GM23338 (cell line): ENCODE results near the gene FRMD3. TPM values are rescaled to one million over a fixed set of nuclear protein-coding genes. Genes with fewer than 3 reads are reported as not detected.

Experiments
- ATAC-seq: fragments of 200-7000 bp; cut with Tn5 transposase; 3 replicates; pipeline ENCODE4 v1.9.1; 2020
- DNase-seq: peaks from one replicate; pipeline ENCODE4 v3.0.0-alpha.2; 2015; ENCODE audit warnings: low spot score
- H2AFZ ChIP-seq: fragments of 200-600 bp; sonication (generic); 2 replicates; pipeline ENCODE4 v1.8.0; 2016; ENCODE audit warnings: antibody characterized with exemption, mild to moderate bottlenecking, moderate library complexity
- H3F3A ChIP-seq: fragments of 200-600 bp; sonication (generic); replicated peaks from 2 replicates; pipeline ENCODE4 v1.8.0; 2017; ENCODE audit warnings: antibody characterized with exemption, mixed run types, low read depth
- H3K27ac ChIP-seq: fragments of 200-600 bp; sonication (generic); 2 replicates; pipeline ENCODE4 v1.6.1; 2016; ENCODE audit warnings: low read depth
- H3K27me3 ChIP-seq: fragments of 200-600 bp; sonication (generic); 2 replicates; pipeline ENCODE4 v1.8.0; 2016; ENCODE audit warnings: mild to moderate bottlenecking, mixed run types, moderate library complexity; ENCODE audit not compliant: insufficient read depth
- H3K36me3 ChIP-seq: fragments of 200-600 bp; sonication (generic); 2 replicates; pipeline ENCODE4 v1.8.0; 2016; ENCODE audit warnings: mild to moderate bottlenecking; ENCODE audit not compliant: insufficient read depth
- H3K4me1 ChIP-seq: fragments of 200-600 bp; sonication (generic); 2 replicates; pipeline ENCODE4 v1.8.0; 2016; ENCODE audit warnings: mild to moderate bottlenecking, moderate library complexity; ENCODE audit not compliant: insufficient read depth
- H3K4me2 ChIP-seq: fragments of 200-600 bp; sonication (generic); 2 replicates; pipeline ENCODE4 v1.7.1; 2017; ENCODE audit warnings: mixed run types
- H3K4me3 ChIP-seq: fragments of 200-600 bp; sonication (generic); 2 replicates; pipeline ENCODE4 v1.6.1; 2016; ENCODE audit warnings: mixed run types
- H3K79me2 ChIP-seq: fragments of 200-600 bp; sonication (generic); replicated peaks from 2 replicates; pipeline ENCODE4 v1.8.0; 2017; ENCODE audit warnings: mild to moderate bottlenecking; ENCODE audit not compliant: insufficient read depth
- H3K9me2 ChIP-seq: fragments of 200-600 bp; sonication (generic); 2 replicates; pipeline ENCODE4 v1.8.0; 2017; ENCODE audit not compliant: insufficient read depth
- H4K20me1 ChIP-seq: fragments of 200-600 bp; sonication (generic); replicated peaks from 2 replicates; pipeline ENCODE4 v1.8.0; 2017; ENCODE audit warnings: mild to moderate bottlenecking; ENCODE audit not compliant: insufficient read depth
- H3K27ac Mint-ChIP-seq: 2 replicates; pipeline ENCODE4 v1.8.0; 2020; ENCODE audit warnings: inconsistent platforms, mild to moderate bottlenecking, moderate library complexity, mixed read lengths
- H3K27me3 Mint-ChIP-seq: 3 replicates; pipeline ENCODE4 v1.8.0; 2022; ENCODE audit warnings: low read depth, mild to moderate bottlenecking, moderate library complexity, mixed read lengths, inconsistent platforms; ENCODE audit not compliant: insufficient read depth, poor library complexity
- H3K36me3 Mint-ChIP-seq: 3 replicates; pipeline ENCODE4 v1.8.0; 2021; ENCODE audit warnings: low read depth, mild to moderate bottlenecking, inconsistent platforms, moderate library complexity, mixed read lengths
- H3K4me1 Mint-ChIP-seq: 3 replicates; pipeline ENCODE4 v1.8.0; 2020; ENCODE audit warnings: mild to moderate bottlenecking, inconsistent platforms, mixed read lengths
- H3K4me3 Mint-ChIP-seq: 3 replicates; pipeline ENCODE4 v1.8.0; 2021; ENCODE audit warnings: moderate library complexity, mild to moderate bottlenecking, inconsistent platforms, mixed read lengths
- H3K9me3 Mint-ChIP-seq: 3 replicates; pipeline ENCODE4 v1.8.0; 2020; ENCODE audit warnings: moderate library complexity, mild to moderate bottlenecking, inconsistent platforms, mixed read lengths
- CREB1 ChIP-seq: fragments of 250-450 bp; sonication (Bioruptor Pico); IDR thresholded peaks from 2 replicates; pipeline ENCODE4 v1.5.0; 2020; ENCODE audit warnings: low read depth, mild to moderate bottlenecking, moderate library complexity
- CTCF ChIP-seq, 2 experiments: fragments of 200-600 bp in 1 of 2; sonication (generic) in 1 of 2; conservative IDR thresholded peaks; 2 replicates each; pipeline versions ENCODE4 v1.5.1 to v1.6.1; 2016 to 2017; ENCODE audit warnings: antibody characterized with exemption in 2 of 2, low read depth in 2 of 2, mild to moderate bottlenecking in 2 of 2, moderate library complexity in 1 of 2
- ETS1 ChIP-seq: IDR thresholded peaks from 2 replicates; pipeline ENCODE4 v1.6.1; 2016; ENCODE audit warnings: antibody characterized with exemption
- EZH2 ChIP-seq: fragments of 200-600 bp; sonication (generic); IDR thresholded peaks from one replicate; pipeline ENCODE4 v1.8.0; 2017; ENCODE audit warnings: antibody characterized with exemption, mild to moderate bottlenecking, low read depth; ENCODE audit not compliant: unreplicated experiment
- EZH2phosphoT487 ChIP-seq: fragments of 200-600 bp; sonication (generic); IDR thresholded peaks from one replicate; pipeline ENCODE4 v1.8.1; 2018; ENCODE audit warnings: antibody characterized with exemption; ENCODE audit not compliant: unreplicated experiment
- JUNB ChIP-seq: IDR thresholded peaks from one replicate; pipeline ENCODE4 v1.6.1; 2016; ENCODE audit warnings: antibody characterized with exemption; ENCODE audit not compliant: unreplicated experiment
- NANOG ChIP-seq: IDR thresholded peaks from 2 replicates; pipeline ENCODE4 v1.6.1; 2016; ENCODE audit warnings: antibody characterized with exemption, borderline replicate concordance
- POLR2AphosphoS5 ChIP-seq: IDR thresholded peaks from 2 replicates; pipeline ENCODE4 v1.6.1; 2016; ENCODE audit warnings: antibody characterized with exemption, low read depth
- REST ChIP-seq: IDR thresholded peaks from one replicate; pipeline ENCODE4 v1.6.1; 2018; ENCODE audit warnings: antibody characterized with exemption; ENCODE audit not compliant: unreplicated experiment
- STAT1 ChIP-seq: IDR thresholded peaks from one replicate; pipeline ENCODE4 v1.6.1; 2016; ENCODE audit warnings: antibody characterized with exemption; ENCODE audit not compliant: unreplicated experiment
- ZNF114 ChIP-seq: fragments of 250-450 bp; sonication (Bioruptor Pico); IDR thresholded peaks from 2 replicates; pipeline ENCODE4 v1.5.0; 2020; ENCODE audit warnings: mild to moderate bottlenecking, moderate library complexity
- ZNF331 ChIP-seq: fragments of 250-450 bp; sonication (Bioruptor Pico); IDR thresholded peaks from 2 replicates; pipeline ENCODE4 v1.5.0; 2020; ENCODE audit warnings: low read depth, mild to moderate bottlenecking, moderate library complexity
- ZNF462 ChIP-seq: fragments of 250-450 bp; sonication (Bioruptor Pico); IDR thresholded peaks from 2 replicates; pipeline ENCODE4 v1.5.0; 2020; ENCODE audit warnings: mild to moderate bottlenecking, moderate library complexity
- polyA plus RNA-seq: library from polyadenylated mRNA; unstranded; fragments of >200 nt; fragmentation: Nextera tagmentation; extraction: Ambion mirVana; gene quantifications from 2 replicates; pipeline ENCODE4 v1.2.1, GENCODE V29; 2016
- total RNA-seq: library from RNA; depleted of rRNA; stranded (reverse); fragments of >200 nt; shearing (Covaris generic); gene quantifications from 2 replicates; pipeline ENCODE4 v1.2.3, GENCODE V29; 2014

The FRMD3 gene
- total and polyA plus RNA-seq, 2 experiments from 2014 or later = 0.47 to 1.2 TPM

GRCh38 chr9:83304686-83305085 lies 233.5 kb downstream of the FRMD3 start:
- H3F3A ChIP-seq = no peaks in the 10 kb centered on the region
- TF ChIP-seq ZNF331 (CRISPR knock-in tag) (no peak), EZH2phosphoT487 (no peak), STAT1 (no peak), REST (no peak), CTCF (conservative IDR thresholded peaks at IDR 0.05; ENCODE audit: low read depth in 2 of 2) (no peak), JUNB (no peak), EZH2 (no peak), ZNF114 (CRISPR knock-in tag) (no peak), ETS1 (no peak), CREB1 (CRISPR knock-in tag) (no peak), POLR2AphosphoS5 (no peak), NANOG (no peak), ZNF462 (no peak)
- ATAC-seq = no peak
- H3K4me1 ChIP-seq = no peaks in the 10 kb centered on the region
- H2AFZ ChIP-seq = no peak overlapping the region
- no peak overlapping the region for H3K4me3 ChIP-seq
- H3K9me2 ChIP-seq = 0 out of 2 replicates have a peak, but pooled peaks cover 5% of the 10 kb centered on the region
- H3K27ac Mint-ChIP-seq = no peak overlapping the region
- H3K36me3 Mint-ChIP-seq = no peaks in the 10 kb centered on the region
- no peak overlapping the region for H3K27ac ChIP-seq
- no peak overlapping the region for H3K4me3 Mint-ChIP-seq
- no peaks in the 10 kb centered on the region for H3K27me3 ChIP-seq
- H3K36me3 ChIP-seq = no peaks in the 10 kb centered on the region
- peaks cover 4% of the 10 kb centered on the region; the same call in 2 of the 3 replicates for H3K4me1 Mint-ChIP-seq
- no peak for DNase-seq
- H4K20me1 ChIP-seq = no peaks in the 10 kb centered on the region; the same call in 1 of the 2 replicates
- H3K79me2 ChIP-seq = no peaks in the 10 kb centered on the region
- no peak overlapping the region for H3K4me2 ChIP-seq
- H3K27me3 Mint-ChIP-seq = no peaks in the 10 kb centered on the region
- H3K9me3 Mint-ChIP-seq = no peaks in the 10 kb centered on the region
